Upper lobe of left lung (tissue), 6 donors: Measurements from ENCODE around the gene TBCD. TPM values are rescaled to one million over a fixed set of nuclear protein-coding genes. Genes with fewer than 3 reads are reported as not detected.

ENCODE experiments used
- ATAC-seq, 2 donors: fragments of 200-7000 bp; cut with Tn5 transposase; one replicate each; pipeline ENCODE4 v1.9.1; 2022; ENCODE audit warnings: mild to moderate bottlenecking in 2 of 2, moderate library complexity in 2 of 2; ENCODE audit not compliant: low FRiP score in 2 of 2
- DNase-seq, 2 donors: peaks; one replicate each; pipeline ENCODE4 v3.0.0-alpha.2; 2019 to 2020
- H3K27ac ChIP-seq, 4 donors: fragments of 200-600 bp; sonication (generic); one replicate each; pipeline ENCODE4 v1.5.1; 2016 to 2019
- H3K27me3 ChIP-seq, 4 donors: fragments of 200-600 bp; sonication (generic); one replicate each; pipeline ENCODE4 v1.5.1; 2017 to 2019
- H3K36me3 ChIP-seq, 4 donors: fragments of 200-600 bp; sonication (generic); one replicate each; pipeline ENCODE4 v1.5.1; 2016 to 2019
- H3K4me1 ChIP-seq, 4 donors: fragments of 200-600 bp; sonication (generic); one replicate each; pipeline ENCODE4 v1.5.1; 2018 to 2019
- H3K4me3 ChIP-seq, 4 donors: fragments of 200-600 bp; sonication (generic); one replicate each; pipeline ENCODE4 v1.5.1; 2017 to 2019; ENCODE audit warnings: mild to moderate bottlenecking in 2 of 4, moderate library complexity in 1 of 4
- H3K9me3 ChIP-seq, 4 donors: fragments of 200-600 bp; sonication (generic); one replicate each; pipeline ENCODE4 v1.5.1; 2018 to 2019
- CTCF ChIP-seq, 6 experiments: fragments of 450-650 bp in 4 of 6; fragments of 200-600 bp in 2 of 6; sonication (generic) in 2 of 6; IDR thresholded peaks; one replicate each; pipeline ENCODE4 v1.5.1; 2016 to 2019; ENCODE audit warnings: antibody characterized with exemption in 6 of 6
- EP300 ChIP-seq, 4 donors: sonication (generic); formaldehyde crosslinking; IDR thresholded peaks; one replicate each; pipeline ENCODE4 v1.5.1; 2017; ENCODE audit warnings: antibody characterized with exemption in 4 of 4, control low read depth in 2 of 4
- POLR2A ChIP-seq, 4 donors: fragments of 450-650 bp; IDR thresholded peaks; one replicate each; pipeline ENCODE4 v1.5.1; 2016 to 2017; ENCODE audit warnings: antibody characterized with exemption in 4 of 4, mild to moderate bottlenecking in 2 of 4
- POLR2AphosphoS5 ChIP-seq, 2 donors: sonication (generic); formaldehyde crosslinking; IDR thresholded peaks; one replicate each; pipeline ENCODE4 v1.5.1; 2017; ENCODE audit warnings: antibody characterized with exemption in 2 of 2
- WGBS, 2 donors: methylation state at CpG; one replicate each; pipeline ENCODE4 v1.1.5; 2017 to 2018; 5-methylcytosine and 5-hydroxymethylcytosine counted together
- total RNA-seq, 6 donors: library from RNA; depleted of rRNA in 4 of 6; stranded (reverse); fragments of >200 nt in 4 of 6; gene quantifications; one replicate each; pipeline versions ENCODE4 v1.1.0 to v1.2.1, GENCODE V29; 2016 to 2021
- donor health status: DM: no; HTN: no; CAD: no; lungs with moderate emphysema.
- donor health status: DM: no; HTN: yes; CAD: no; lungs with severe emphysema.

The TBCD gene
- total RNA-seq = 100 to 1,000 TPM in 3 of 6 donors, 10 to 100 TPM in 3; 71.3 to 262 (median 104) TPM

GRCh38 chr17:82751571-82752370 lies at the start of gene TBCD:
TBCD (plus strand) TSS chr17:82752065; CDS start chr17:82752194, 129 bp downstream.
- TF ChIP-seq CTCF (IDR thresholded peaks at IDR 0.05) (peak in 2 of 6 experiments; percentile 10 to 22), POLR2A (IDR thresholded peaks at IDR 0.05) (peak in 1 of 4 donors; percentile 49), EP300 (IDR thresholded peaks at IDR 0.05) (peak in 1 of 4 donors; percentile 78), POLR2AphosphoS5 (IDR thresholded peaks at IDR 0.05) (peak; percentile 61 to 77)

GRCh38 chr17:82702231-82702927 lies 49.5 kb upstream of the TBCD start:
- DNase-seq (peak in 1 of 2 donors; percentile 73), ATAC-seq (no peak)
- peaks cover 0 to 3% (median 0%) of the 10 kb centered on the region in 4 donors for H3K27me3 ChIP-seq
- no peaks in the 10 kb centered on the region for H3K9me3 ChIP-seq
- peaks cover 10 to 16% (median 12%) of the 10 kb centered on the region in 4 donors for H3K4me1 ChIP-seq
- TF ChIP-seq POLR2AphosphoS5 (IDR thresholded peaks at IDR 0.05) (no peak), CTCF (IDR thresholded peaks at IDR 0.05) (no peak), POLR2A (IDR thresholded peaks at IDR 0.05) (no peak), EP300 (IDR thresholded peaks at IDR 0.05) (no peak)
- 56% methylated on average over 12 to 20 of the region's 20 CpGs for WGBS, 2 donors
- H3K4me3 ChIP-seq = no peak overlapping the region
- no peaks in the 10 kb centered on the region for H3K36me3 ChIP-seq
- H3K27ac ChIP-seq = no peak overlapping the region

More at GRCh38 chr17:82751571-82752370, at the start of gene TBCD:
- ATAC-seq (peak; percentile 90 to 95), DNase-seq (peak; percentile 88 to 99)
- H3K4me3 ChIP-seq = peak within 1 kb of the TSS; percentile 74 to 100 (median 88)
- peaks cover 10 to 21% (median 12%) of the 10 kb centered on the region in 4 donors for H3K4me1 ChIP-seq
- no peaks in the 10 kb centered on the region for H3K36me3 ChIP-seq
- WGBS, 2 donors = no CpG with 5 or more reads among the region's 114 CpGs
- no peaks in the 10 kb centered on the region for H3K27me3 ChIP-seq
- H3K27ac ChIP-seq = peak within 1 kb of the TSS; percentile 72 to 91 (median 81)
- no peaks in the 10 kb centered on the region for H3K9me3 ChIP-seq

GRCh38 chr17:82703036-82703745 lies 48.7 kb upstream of the TBCD start:
- ATAC-seq (no peak), DNase-seq (peak in 1 of 2 donors; percentile 70)
- Histone ChIP-seq H3K4me3 (no peak overlapping the region), H3K27me3 (no peaks in the 10 kb centered on the region), H3K27ac (no peak overlapping the region), H3K9me3 (no peaks in the 10 kb centered on the region), H3K36me3 (no peaks in the 10 kb centered on the region), H3K4me1 (peaks cover 4 to 8% (median 8%) of the 10 kb centered on the region in 4 donors)
- 84 to 86% methylated on average over 14 to 25 of the region's 26 CpGs for WGBS, 2 donors
- TF ChIP-seq CTCF (IDR thresholded peaks at IDR 0.05) = no peak
- TF ChIP-seq EP300 (IDR thresholded peaks at IDR 0.05) = no peak
- no peak for TF ChIP-seq POLR2AphosphoS5 (IDR thresholded peaks at IDR 0.05)
- TF ChIP-seq POLR2A (IDR thresholded peaks at IDR 0.05) = no peak

- DNase-seq (peak in 1 of 2 donors; percentile 62), ATAC-seq (no peak)
- Histone ChIP-seq H3K27me3 (no peaks in the 10 kb centered on the region), H3K9me3 (no peaks in the 10 kb centered on the region), H3K4me3 (no peak overlapping the region), H3K27ac (no peak overlapping the region), H3K36me3 (no peaks in the 10 kb centered on the region), H3K4me1 (peaks cover 3 to 4% (median 3%) of the 10 kb centered on the region in 4 donors)
- 74 to 79% methylated on average over 25 to 38 of the region's 38 CpGs for WGBS, 2 donors
- TF ChIP-seq POLR2AphosphoS5 (IDR thresholded peaks at IDR 0.05) (no peak), EP300 (IDR thresholded peaks at IDR 0.05) (no peak), CTCF (IDR thresholded peaks at IDR 0.05) (no peak), POLR2A (IDR thresholded peaks at IDR 0.05) (no peak)
Observed at GRCh38 chr17:82703935-82704865, 47.7 kb upstream of the TBCD start.
